LHCN-M2 (cell line): ENCODE measurements around the gene ANKFY1. TPM values are rescaled to one million over a fixed set of nuclear protein-coding genes. Genes with fewer than 3 reads are reported as not detected.
A peak's percentile ranks its signal among the peaks of the same experiment; 100 is the strongest.
"Not testable (repeated sequence)": the region's sequence is repeated elsewhere in the genome, so short reads cannot be mapped to it uniquely, and the experiment has no call there.

ENCODE experiments used
- DNase-seq: peaks from one replicate; pipeline ENCODE4 v3.0.0-alpha.2; 2012; ENCODE audit warnings: low read depth
- total RNA-seq: library from RNA; depleted of rRNA; stranded (reverse); fragments of >200 nt; gene quantifications from 2 replicates; pipeline ENCODE4 v1.2.3, GENCODE V29; 2014

The ANKFY1 gene
- total RNA-seq, 1 experiment from 2014 or later: 26.5 TPM

DNA sequence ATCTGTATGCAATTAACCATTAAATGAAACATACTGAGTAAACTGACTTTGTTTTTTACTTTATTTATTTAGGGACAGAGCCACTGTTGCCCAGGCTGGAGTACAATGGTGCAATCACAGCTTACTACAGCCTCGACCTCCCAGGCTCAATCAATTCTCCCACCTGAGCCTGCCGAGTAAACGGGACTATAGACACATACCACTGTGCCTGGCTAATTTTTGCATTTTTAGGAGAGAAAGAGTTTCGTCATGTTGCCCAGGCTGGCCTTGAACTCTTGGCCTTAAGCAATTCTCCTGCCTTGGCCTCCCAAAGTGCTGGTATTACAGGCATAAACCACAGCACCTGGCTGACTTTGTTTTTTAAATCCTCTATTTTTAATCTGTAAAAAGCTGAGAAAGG lies 42.6 kb downstream of the ANKFY1 start:
- DNase-seq: no peak

- DNase-seq: no peak
Observed at GRCh38 chr17:4220655-4221054, 43.1 kb downstream of the ANKFY1 start.

GRCh38 chr17:4219241-4219640 lies 44.5 kb downstream of the ANKFY1 start:
- no peak for DNase-seq

GRCh38 chr17:4215882-4216570 lies 47.8 kb downstream of the ANKFY1 start:
- DNase-seq: no peak

DNA sequence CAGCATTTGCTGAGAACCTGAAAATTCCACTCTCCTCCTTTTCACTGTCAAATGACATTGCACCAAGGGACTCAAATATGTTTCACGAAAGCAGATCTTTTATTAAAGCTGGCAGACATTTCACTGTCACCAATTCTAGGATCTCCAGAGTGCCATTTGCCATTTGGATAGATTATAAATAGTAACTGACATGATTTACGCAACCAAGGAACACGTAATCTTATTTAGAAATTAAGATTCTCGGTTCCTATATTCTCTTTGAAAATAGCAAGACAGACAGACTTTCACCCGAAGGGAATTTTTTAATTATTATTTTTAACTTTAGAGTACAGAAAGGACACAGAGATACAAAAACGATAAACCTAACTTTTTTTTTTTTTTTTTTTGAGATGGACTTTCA lies 49.6 kb downstream of the ANKFY1 start:
- DNase-seq: no peak

- no peak for DNase-seq
Observed at GRCh38 chr17:4209611-4210010, 54.2 kb downstream of the ANKFY1 start.

GRCh38 chr17:4208238-4208637 lies 55.5 kb downstream of the ANKFY1 start:
- DNase-seq: no peak

DNA sequence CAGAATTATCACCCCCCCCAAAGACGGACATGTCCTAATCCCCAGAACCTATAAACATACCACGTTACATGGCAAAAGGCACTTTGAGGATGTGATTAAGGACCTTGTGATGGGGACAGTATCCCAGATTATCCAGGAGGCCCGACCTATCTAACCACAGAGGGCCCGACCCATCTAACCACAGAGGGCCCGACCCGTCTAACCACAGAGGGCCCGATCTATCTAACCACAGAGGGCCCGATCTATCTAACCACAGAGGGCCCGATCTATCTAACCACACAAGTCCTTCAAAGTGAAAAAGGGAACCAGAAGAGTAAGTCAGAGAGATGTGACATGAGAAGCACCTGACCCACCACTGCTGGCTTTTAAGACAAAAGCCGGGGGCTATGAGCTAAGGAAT lies 56.8 kb downstream of the ANKFY1 start:
- DNase-seq: peak; percentile 58

GRCh38 chr17:4205917-4206316 lies 57.9 kb downstream of the ANKFY1 start:
- no peak for DNase-seq

GRCh38 chr17:4204710-4205173 lies 59.0 kb downstream of the ANKFY1 start:
- peak; percentile 93 for DNase-seq

DNA sequence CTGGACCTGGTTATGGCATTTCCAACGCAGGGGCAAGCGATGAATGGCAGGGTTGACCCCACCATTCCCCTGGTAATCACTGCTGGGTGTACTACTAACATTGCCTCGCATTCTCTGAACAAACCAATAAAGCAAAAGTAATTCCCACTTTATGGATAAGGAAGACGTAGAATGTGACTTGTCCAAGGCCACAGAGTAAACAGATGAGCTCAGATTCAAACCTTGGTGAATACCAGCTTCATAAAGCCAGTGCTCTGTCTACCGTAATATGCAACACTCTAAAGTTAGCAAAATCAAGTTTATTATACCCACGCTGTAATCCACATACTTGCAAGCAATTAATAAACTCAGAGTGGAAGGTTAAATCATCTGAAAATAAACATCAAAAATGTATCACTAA lies 59.6 kb downstream of the ANKFY1 start:
- DNase-seq: no peak

- DNase-seq: no peak
Observed at GRCh38 chr17:4201226-4201625, 62.6 kb downstream of the ANKFY1 start.

DNA sequence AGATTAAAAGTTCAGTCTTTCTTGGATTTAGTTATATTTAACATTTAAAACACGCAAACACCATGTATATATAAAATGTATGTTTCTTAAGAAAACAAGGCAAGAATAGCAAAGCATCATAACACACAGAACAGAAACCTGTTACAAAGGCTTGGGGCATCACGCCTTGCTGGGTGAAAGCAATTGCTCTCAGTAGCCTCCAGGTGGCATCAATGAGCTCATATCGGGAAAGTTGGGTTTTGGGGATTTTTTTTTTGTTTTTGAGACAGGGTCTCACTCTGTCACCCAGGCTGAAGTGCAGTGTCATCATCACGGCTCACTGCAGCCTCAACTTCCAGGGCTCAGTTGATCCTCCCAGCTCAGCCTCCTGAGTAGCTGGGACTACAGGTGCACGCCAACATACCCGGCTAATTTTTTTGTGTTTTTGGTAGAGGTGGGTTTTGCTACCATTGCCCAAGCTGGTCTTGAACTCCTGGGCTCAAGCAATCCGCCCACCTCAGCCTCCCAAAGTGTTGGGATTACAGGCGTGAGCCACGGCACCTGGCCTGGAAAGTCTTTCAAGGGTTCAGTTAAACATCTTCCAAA lies 63.9 kb downstream of the ANKFY1 start:
- peak; percentile 34 for DNase-seq

- no peak for DNase-seq
Observed at GRCh38 chr17:4198995-4199394, 64.8 kb downstream of the ANKFY1 start.

DNA sequence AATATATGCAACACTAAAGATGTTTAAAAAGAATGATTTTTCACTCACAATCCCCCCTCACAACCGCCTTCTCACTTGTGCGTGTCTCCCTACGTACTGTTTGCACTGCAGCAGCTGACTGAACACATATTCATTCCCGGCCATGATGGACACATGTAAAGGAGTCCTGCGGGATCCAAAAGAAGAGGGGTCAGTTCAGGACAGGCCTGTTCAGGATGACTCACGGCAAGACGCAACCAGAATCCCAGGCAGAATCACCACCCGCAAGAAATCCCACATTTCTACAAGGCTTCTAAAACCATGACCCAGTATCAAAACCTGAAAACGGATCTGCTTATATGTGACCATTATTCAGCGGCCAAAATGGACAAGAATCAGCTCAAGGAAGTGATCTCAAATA lies 68.5 kb downstream of the ANKFY1 start:
- DNase-seq: peak; percentile 89

DNA sequence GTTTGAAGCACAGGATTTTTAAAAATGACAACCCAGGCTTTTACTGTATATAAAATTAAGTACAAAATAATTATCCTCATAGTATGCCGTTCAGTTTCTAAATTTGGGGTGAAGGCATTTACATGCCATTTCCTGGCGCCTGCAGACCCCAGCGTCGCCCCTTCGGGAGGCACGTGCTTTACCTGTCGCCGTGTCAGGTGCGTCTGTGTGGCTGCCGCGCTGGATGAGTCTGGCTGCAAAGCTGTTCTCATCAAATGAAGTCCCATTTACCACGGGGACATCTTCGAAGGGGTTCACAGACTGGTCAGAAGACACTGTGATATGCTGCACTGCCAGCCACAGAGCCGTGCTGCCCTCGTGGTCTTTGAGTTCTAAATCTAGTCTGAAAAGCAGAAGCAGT lies 69.0 kb downstream of the ANKFY1 start:
- no peak for DNase-seq

DNA sequence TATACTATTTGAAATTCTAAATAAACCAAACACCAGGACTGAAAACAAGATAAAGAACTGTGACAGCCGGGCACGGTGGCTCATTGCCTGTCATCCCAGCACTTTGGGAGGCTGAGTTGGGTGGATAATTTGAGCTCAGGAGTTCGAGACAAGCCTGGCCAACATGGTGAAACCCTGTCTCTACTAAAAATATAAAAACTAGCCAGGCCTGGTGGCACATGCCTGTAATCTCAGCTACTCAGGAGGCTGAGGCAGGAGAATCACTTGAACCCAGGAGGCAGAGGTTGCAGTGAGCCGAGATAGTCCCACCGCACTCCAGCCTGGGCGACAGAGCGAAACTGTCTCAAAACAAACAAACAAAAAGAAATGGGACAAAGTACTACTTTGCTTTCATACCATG lies 73.0 kb downstream of the ANKFY1 start:
- DNase-seq: not testable (repeated sequence)

GRCh38 chr17:4189280-4189679 lies 74.5 kb downstream of the ANKFY1 start:
- DNase-seq: no peak

- DNase-seq: no peak
Observed at GRCh38 chr17:4188076-4188475, 75.7 kb downstream of the ANKFY1 start.

DNA sequence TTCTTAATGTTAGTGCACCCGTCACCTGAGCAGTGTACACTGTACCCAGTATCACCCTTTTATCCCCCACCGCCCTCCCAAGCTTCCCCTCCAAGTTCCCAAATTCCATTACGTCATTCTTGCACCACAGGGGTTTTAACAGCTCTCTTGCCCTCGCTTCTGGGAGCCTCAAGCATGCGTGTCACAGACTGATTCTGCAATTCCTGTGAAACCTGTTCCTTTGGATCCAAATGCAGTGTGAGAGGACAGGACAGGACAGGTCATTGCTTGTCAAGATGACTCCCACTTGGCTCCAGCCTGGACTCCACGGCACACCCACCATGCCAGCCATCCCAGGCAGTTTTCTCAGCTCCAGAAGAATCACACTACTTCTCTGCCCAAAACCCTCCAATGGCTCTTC lies 76.7 kb downstream of the ANKFY1 start:
- no peak for DNase-seq

DNA sequence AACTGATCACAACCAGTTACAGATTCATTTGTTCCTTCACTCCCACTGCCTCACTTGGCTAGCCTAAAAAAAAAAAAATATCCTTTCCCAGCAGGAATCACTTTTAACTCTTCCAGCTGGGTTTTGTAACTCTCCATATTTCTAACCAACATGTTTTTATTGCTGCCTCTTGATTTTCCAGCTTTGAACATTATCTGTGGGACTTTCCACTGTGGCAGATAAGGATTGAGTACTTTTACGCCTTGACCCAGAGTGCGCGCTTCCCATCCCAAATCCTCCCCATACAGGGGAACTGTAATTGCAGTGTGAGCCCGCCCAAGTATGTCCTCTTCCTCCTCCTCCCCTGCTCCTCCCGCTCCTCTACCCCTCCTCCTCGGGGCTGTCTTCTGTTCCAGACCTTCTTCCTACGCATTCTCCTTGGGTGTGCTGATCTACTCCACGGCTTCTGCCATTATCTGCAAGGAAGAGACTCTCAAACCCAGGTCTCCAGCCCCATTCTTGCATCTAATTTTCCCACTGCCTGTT lies 77.4 kb downstream of the ANKFY1 start:
- DNase-seq: no peak

GRCh38 chr17:4185656-4186055 lies 78.1 kb downstream of the ANKFY1 start:
- no peak for DNase-seq

GRCh38 chr17:4184811-4185210 lies 79.0 kb downstream of the ANKFY1 start:
- DNase-seq: no peak
